Left ventricle myocardium inferior (tissue), 1 donor: ENCODE results near the gene TEX51. TPM values are rescaled to one million over a fixed set of nuclear protein-coding genes. Genes with fewer than 3 reads are reported as not detected.

Experiments used
- DNase-seq: peaks from one replicate; pipeline ENCODE4 v3.0.0-alpha.2; 2020
- H3K27ac ChIP-seq: fragments of 200-600 bp; replicated peaks from 2 replicates; pipeline ENCODE4 v1.8.0; 2021
- H3K27me3 ChIP-seq: fragments of 200-600 bp; 2 replicates; pipeline ENCODE4 v1.8.0; 2021; ENCODE audit warnings: low read depth
- H3K36me3 ChIP-seq: fragments of 200-600 bp; 2 replicates; pipeline ENCODE4 v1.8.0; 2021
- H3K4me1 ChIP-seq: fragments of 200-600 bp; 2 replicates; pipeline ENCODE4 v1.8.0; 2021
- H3K4me3 ChIP-seq: fragments of 200-600 bp; 2 replicates; pipeline ENCODE4 v1.8.0; 2021; ENCODE audit warnings: mild to moderate bottlenecking, moderate library complexity
- H3K9me3 ChIP-seq: fragments of 200-600 bp; replicated peaks from 2 replicates; pipeline ENCODE4 v1.8.0; 2021
- CTCF ChIP-seq: fragments of 200-600 bp; IDR thresholded peaks from 2 replicates; pipeline ENCODE4 v1.8.0; 2021; ENCODE audit warnings: antibody characterized with exemption, mild to moderate bottlenecking, borderline replicate concordance
- intact Hi-C: fragments of 100-400 bp; cut with micrococcal nuclease; formaldehyde crosslinking; loops from one replicate; pipeline ENCODE4 v1.11.0; 2022
- total RNA-seq: library from RNA; stranded (reverse); fragmentation: NEBNext Ultra II Directional; extraction: Animal tissue kit (Norgen Biotek cat#: 25700); gene quantifications from one replicate; pipeline ENCODE4 v1.2.1, GENCODE V29; 2021
- donor health status: DM: no; HTN: yes; CAD: no; lungs with severe emphysema.

Gene TEX51
- total RNA-seq, 1 donor from 2014 or later = not detected

- no peak for DNase-seq
- H3K9me3 ChIP-seq = peaks cover 17% of the 10 kb centered on the region
- no peaks in the 10 kb centered on the region for H3K4me1 ChIP-seq
- no peak for TF ChIP-seq CTCF
- peaks cover 51% of the 10 kb centered on the region for H3K27me3 ChIP-seq
- H3K4me3 ChIP-seq = no peak overlapping the region
- H3K36me3 ChIP-seq = no peaks in the 10 kb centered on the region
- H3K27ac ChIP-seq = no peak overlapping the region
- intact Hi-C loops = no loop called here
Observed at GRCh38 chr2:126901459-126901858, 2.8 kb downstream of the TEX51 start.

- Histone ChIP-seq H3K27me3 (peaks cover 59% of the 10 kb centered on the region), H3K9me3 (peaks cover 17% of the 10 kb centered on the region), H3K4me1 (no peaks in the 10 kb centered on the region), H3K27ac (no peak overlapping the region), H3K36me3 (no peaks in the 10 kb centered on the region), H3K4me3 (no peak overlapping the region)
- intact Hi-C loops = no loop called here
- no peak for DNase-seq
- TF ChIP-seq CTCF = no peak
Observed at GRCh38 chr2:126902152-126902835, 3.6 kb downstream of the TEX51 start.

GRCh38 chr2:126902859-126903258 is 4.2 kb downstream of the TEX51 start:
- Histone ChIP-seq H3K9me3 (peaks cover 17% of the 10 kb centered on the region), H3K27ac (no peak overlapping the region), H3K4me1 (no peaks in the 10 kb centered on the region), H3K36me3 (no peaks in the 10 kb centered on the region), H3K4me3 (no peak overlapping the region), H3K27me3 (peaks cover 60% of the 10 kb centered on the region)
- TF ChIP-seq CTCF = no peak
- DNase-seq = no peak
- intact Hi-C loops = no loop called here

- no peak for DNase-seq
- peaks cover 17% of the 10 kb centered on the region for H3K9me3 ChIP-seq
- peaks cover 69% of the 10 kb centered on the region for H3K27me3 ChIP-seq
- intact Hi-C loops = no loop called here
- no peaks in the 10 kb centered on the region for H3K4me1 ChIP-seq
- H3K36me3 ChIP-seq = no peaks in the 10 kb centered on the region
- no peak overlapping the region for H3K4me3 ChIP-seq
- H3K27ac ChIP-seq = no peak overlapping the region
- no peak for TF ChIP-seq CTCF
Observed at GRCh38 chr2:126905991-126906390, 7.3 kb downstream of the TEX51 start.

GRCh38 chr2:126906781-126907180 is 8.1 kb downstream of the TEX51 start:
- TF ChIP-seq CTCF = no peak
- Histone ChIP-seq H3K9me3 (peaks cover 17% of the 10 kb centered on the region), H3K4me3 (no peak overlapping the region), H3K36me3 (no peaks in the 10 kb centered on the region), H3K27ac (no peak overlapping the region), H3K4me1 (no peaks in the 10 kb centered on the region), H3K27me3 (peaks cover 69% of the 10 kb centered on the region)
- DNase-seq = no peak
- intact Hi-C loops = no loop called here

GRCh38 chr2:126907671-126908070 is 9.0 kb downstream of the TEX51 start:
- Histone ChIP-seq H3K27me3 (peaks cover 63% of the 10 kb centered on the region), H3K9me3 (peaks cover 17% of the 10 kb centered on the region), H3K36me3 (no peaks in the 10 kb centered on the region), H3K27ac (no peak overlapping the region), H3K4me1 (no peaks in the 10 kb centered on the region), H3K4me3 (no peak overlapping the region)
- TF ChIP-seq CTCF = no peak
- intact Hi-C loops = no loop called here
- DNase-seq = no peak
